Measurements from ENCODE around the gene U2AF1L4. TPM values are rescaled to one million over a fixed set of nuclear protein-coding genes. Genes with fewer than 3 reads are reported as not detected.

U2AF1L4 gene
- total and polyA plus RNA-seq, 10 of the 15 experiments (the other 5 are each of a cell fraction or from before 2014, with no cell fraction given), result 7.9 to 21.6 (median 15.1) TPM

DNA sequence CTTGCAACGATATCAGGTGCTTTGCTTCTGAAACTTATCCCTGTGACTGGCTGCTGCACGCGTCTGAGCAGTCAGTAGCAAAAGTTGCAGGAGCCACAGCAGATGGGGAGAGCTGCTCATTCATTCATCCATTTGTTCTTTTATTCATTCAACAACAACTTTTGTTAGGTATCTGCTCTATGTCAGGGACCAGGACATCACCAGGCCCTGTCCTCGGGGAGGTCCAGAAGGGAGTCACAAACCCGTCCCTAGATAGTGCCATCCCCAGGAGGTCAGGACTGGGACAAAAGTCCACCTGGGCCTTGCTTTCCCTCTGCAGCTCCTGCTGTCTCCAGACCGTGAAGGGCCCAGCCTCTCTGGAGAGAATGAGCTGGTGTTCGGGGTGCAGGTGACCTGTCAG is 32.7 kb upstream of the U2AF1L4 start:
- 67% methylated on average over 7 of the region's 7 CpGs for WGBS (ENCODE audit: insufficient coverage, insufficient replicate concordance, low lambda C conversion rate, missing lambda C conversion rate)
- TF ChIP-seq, protein P1, sequence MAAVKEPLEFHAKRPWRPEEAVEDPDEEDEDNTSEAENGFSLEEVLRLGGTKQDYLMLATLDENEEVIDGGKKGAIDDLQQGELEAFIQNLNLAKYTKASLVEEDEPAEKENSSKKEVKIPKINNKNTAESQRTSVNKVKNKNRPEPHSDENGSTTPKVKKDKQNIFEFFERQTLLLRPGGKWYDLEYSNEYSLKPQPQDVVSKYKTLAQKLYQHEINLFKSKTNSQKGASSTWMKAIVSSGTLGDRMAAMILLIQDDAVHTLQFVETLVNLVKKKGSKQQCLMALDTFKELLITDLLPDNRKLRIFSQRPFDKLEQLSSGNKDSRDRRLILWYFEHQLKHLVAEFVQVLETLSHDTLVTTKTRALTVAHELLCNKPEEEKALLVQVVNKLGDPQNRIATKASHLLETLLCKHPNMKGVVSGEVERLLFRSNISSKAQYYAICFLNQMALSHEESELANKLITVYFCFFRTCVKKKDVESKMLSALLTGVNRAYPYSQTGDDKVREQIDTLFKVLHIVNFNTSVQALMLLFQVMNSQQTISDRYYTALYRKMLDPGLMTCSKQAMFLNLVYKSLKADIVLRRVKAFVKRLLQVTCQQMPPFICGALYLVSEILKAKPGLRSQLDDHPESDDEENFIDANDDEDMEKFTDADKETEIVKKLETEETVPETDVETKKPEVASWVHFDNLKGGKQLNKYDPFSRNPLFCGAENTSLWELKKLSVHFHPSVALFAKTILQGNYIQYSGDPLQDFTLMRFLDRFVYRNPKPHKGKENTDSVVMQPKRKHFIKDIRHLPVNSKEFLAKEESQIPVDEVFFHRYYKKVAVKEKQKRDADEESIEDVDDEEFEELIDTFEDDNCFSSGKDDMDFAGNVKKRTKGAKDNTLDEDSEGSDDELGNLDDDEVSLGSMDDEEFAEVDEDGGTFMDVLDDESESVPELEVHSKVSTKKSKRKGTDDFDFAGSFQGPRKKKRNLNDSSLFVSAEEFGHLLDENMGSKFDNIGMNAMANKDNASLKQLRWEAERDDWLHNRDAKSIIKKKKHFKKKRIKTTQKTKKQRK (IDR thresholded peaks at IDR 0.05; ENCODE audit: low read depth, low read length), result no peak
- no peak for TF ChIP-seq E2F8 (IDR thresholded peaks at IDR 0.05; ENCODE audit: low read depth, partially characterized antibody)
- no peak for TF ChIP-seq IKZF1 (conservative IDR thresholded peaks at IDR 0.05)
- no peak for TF ChIP-seq HDAC2 (IDR thresholded peaks at IDR 0.05)
- TF ChIP-seq RELA (IDR thresholded peaks at IDR 0.05; ENCODE audit: borderline replicate concordance, partially characterized antibody), result no peak
- TF ChIP-seq SMAD5 (IDR thresholded peaks at IDR 0.05; ENCODE audit: low read depth), result no peak
- TF ChIP-seq GATAD2B (conservative IDR thresholded peaks at IDR 0.05; ENCODE audit: low read depth), result no peak
- TF ChIP-seq PAX8 (IDR thresholded peaks at IDR 0.05), result no peak
- no peak for TF ChIP-seq MYC (IDR thresholded peaks at IDR 0.05; ENCODE audit: insufficient read depth, insufficient read length, insufficient replicate concordance, low read length, severe bottlenecking)
- TF ChIP-seq RFX5 (IDR thresholded peaks at IDR 0.05; ENCODE audit: low read depth, low read length), result no peak
- TF ChIP-seq, protein P2, sequence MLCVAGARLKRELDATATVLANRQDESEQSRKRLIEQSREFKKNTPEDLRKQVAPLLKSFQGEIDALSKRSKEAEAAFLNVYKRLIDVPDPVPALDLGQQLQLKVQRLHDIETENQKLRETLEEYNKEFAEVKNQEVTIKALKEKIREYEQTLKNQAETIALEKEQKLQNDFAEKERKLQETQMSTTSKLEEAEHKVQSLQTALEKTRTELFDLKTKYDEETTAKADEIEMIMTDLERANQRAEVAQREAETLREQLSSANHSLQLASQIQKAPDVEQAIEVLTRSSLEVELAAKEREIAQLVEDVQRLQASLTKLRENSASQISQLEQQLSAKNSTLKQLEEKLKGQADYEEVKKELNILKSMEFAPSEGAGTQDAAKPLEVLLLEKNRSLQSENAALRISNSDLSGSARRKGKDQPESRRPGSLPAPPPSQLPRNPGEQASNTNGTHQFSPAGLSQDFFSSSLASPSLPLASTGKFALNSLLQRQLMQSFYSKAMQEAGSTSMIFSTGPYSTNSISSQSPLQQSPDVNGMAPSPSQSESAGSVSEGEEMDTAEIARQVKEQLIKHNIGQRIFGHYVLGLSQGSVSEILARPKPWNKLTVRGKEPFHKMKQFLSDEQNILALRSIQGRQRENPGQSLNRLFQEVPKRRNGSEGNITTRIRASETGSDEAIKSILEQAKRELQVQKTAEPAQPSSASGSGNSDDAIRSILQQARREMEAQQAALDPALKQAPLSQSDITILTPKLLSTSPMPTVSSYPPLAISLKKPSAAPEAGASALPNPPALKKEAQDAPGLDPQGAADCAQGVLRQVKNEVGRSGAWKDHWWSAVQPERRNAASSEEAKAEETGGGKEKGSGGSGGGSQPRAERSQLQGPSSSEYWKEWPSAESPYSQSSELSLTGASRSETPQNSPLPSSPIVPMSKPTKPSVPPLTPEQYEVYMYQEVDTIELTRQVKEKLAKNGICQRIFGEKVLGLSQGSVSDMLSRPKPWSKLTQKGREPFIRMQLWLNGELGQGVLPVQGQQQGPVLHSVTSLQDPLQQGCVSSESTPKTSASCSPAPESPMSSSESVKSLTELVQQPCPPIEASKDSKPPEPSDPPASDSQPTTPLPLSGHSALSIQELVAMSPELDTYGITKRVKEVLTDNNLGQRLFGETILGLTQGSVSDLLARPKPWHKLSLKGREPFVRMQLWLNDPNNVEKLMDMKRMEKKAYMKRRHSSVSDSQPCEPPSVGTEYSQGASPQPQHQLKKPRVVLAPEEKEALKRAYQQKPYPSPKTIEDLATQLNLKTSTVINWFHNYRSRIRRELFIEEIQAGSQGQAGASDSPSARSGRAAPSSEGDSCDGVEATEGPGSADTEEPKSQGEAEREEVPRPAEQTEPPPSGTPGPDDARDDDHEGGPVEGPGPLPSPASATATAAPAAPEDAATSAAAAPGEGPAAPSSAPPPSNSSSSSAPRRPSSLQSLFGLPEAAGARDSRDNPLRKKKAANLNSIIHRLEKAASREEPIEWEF (IDR thresholded peaks at IDR 0.05; ENCODE audit: insufficient replicate concordance, low read depth, low read length), result no peak
- TF ChIP-seq HDGF (IDR thresholded peaks at IDR 0.05), result no peak
- TF ChIP-seq LARP7 (IDR thresholded peaks at IDR 0.05), result no peak
- TF ChIP-seq SRF (IDR thresholded peaks at IDR 0.05; ENCODE audit: low read depth in 2 of 2, low read length in 2 of 2), result no peak

More for the DNA sequence above, 32.7 kb upstream of the U2AF1L4 start:
- intact Hi-C loops (cut with micrococcal nuclease; ENCODE audit: unreplicated experiment), result no loop called here
- no peak overlapping the region for H3K4me2 ChIP-seq (ENCODE audit: control insufficient read depth, insufficient read depth)
- H2AFZ ChIP-seq (ENCODE audit: control insufficient read depth, low read depth, low read length), result no peak overlapping the region
- H3K27ac ChIP-seq (ENCODE audit: control insufficient read depth, insufficient read depth), result no peak overlapping the region
- RAD21 ChIA-PET (ENCODE audit: unreplicated experiment), result interaction anchor here (1.3 kb wide), 1 partner anchor 30 kb away, joined by 3 read pairs; the partner anchor contains the start of gene LIN37
- no peaks in the 10 kb centered on the region for H3K4me1 ChIP-seq (ENCODE audit: control insufficient read depth, insufficient read depth, low read length)
- no peaks in the 10 kb centered on the region for H3K27me3 ChIP-seq (replicated peaks in 1 of 2; ENCODE audit: control insufficient read depth in 2 of 2, insufficient read depth in 2 of 2, low read length in 1 of 2)
- H3K79me2 ChIP-seq (ENCODE audit: control insufficient read depth, insufficient read depth, low read length), result no peaks in the 10 kb centered on the region
- FAIRE-seq (no peak), DNase-seq (ENCODE audit: low read depth, low spot score) (no peak), ATAC-seq (no peak)
- no TSS peak for BruUV-seq (replicated peaks)
- CTCF ChIA-PET, result no interaction called here
- SMC1A ChIA-PET (ENCODE audit: uncharacterized antibody, unreplicated experiment), result no interaction called here
- H3K36me3 ChIP-seq (ENCODE audit: control insufficient read depth in 2 of 2, insufficient read depth in 2 of 2, low read length in 1 of 2), result no peaks in the 10 kb centered on the region; a peak in 1 of 4 replicates
- H3K4me3 ChIP-seq, result no peak overlapping the region
- no peak overlapping the region for H3K9ac ChIP-seq (ENCODE audit: control insufficient read depth, insufficient read depth, low read length)
- POLR2A ChIA-PET, result no interaction called here
- in situ Hi-C loops (cut with MboI), result no loop called here
- H3K9me3 ChIP-seq (replicated peaks; ENCODE audit: control insufficient read depth, insufficient read depth, low read length), result no peaks in the 10 kb centered on the region
- H4K20me1 ChIP-seq (ENCODE audit: control insufficient read depth, insufficient read depth), result no peaks in the 10 kb centered on the region

Measured in GM12878 (cell line).